A673 (cell line): Measurements from ENCODE around the gene PREX1. TPM values are rescaled to one million over a fixed set of nuclear protein-coding genes. Genes with fewer than 3 reads are reported as not detected.

ENCODE experiments used
- BruUV-seq: library from RNA; stranded (reverse); fragments of 400-500 nt; replicated peaks from 2 replicates; lab custom pipeline; 2021; lab: Mats Ljungman, UMichigan
- CTCF ChIA-PET: fragments of 300-600 bp; sonication (Branson Sonifier 250); formaldehyde crosslinking; loops from one replicate; lab custom pipeline; 2022; ENCODE audit warnings: antibody characterized with exemption; lab: Charles Lee
- POLR2A ChIA-PET: fragments of 300-600 bp; sonication (Branson Sonifier 250); formaldehyde crosslinking; loops from one replicate; lab custom pipeline; 2022; ENCODE audit warnings: antibody characterized with exemption; ENCODE audit not compliant: low non-redundant PET; lab: Charles Lee
- DNase-seq: peaks from one replicate; pipeline ENCODE4 v3.0.0-alpha.2; 2015; ENCODE audit warnings: low spot score
- H3K27ac ChIP-seq: fragments of 200-600 bp; sonication (generic); 2 replicates; pipeline ENCODE4 v1.5.1; 2016; ENCODE audit warnings: mixed run types, low read depth, mild to moderate bottlenecking, mixed read lengths, antibody characterized with exemption, low read length; ENCODE audit not compliant: poor library complexity, severe bottlenecking
- H3K27me3 ChIP-seq: fragments of 200-600 bp; sonication (generic); replicated peaks from 2 replicates; pipeline ENCODE4 v1.6.1; 2017; ENCODE audit warnings: mixed run types, low read depth, mild to moderate bottlenecking, mixed read lengths, antibody characterized with exemption, low read length; ENCODE audit not compliant: insufficient read depth, poor library complexity
- H3K36me3 ChIP-seq: fragments of 200-600 bp; sonication (generic); 2 replicates; pipeline ENCODE4 v1.6.1; 2016; ENCODE audit warnings: mixed run types, mild to moderate bottlenecking, mixed read lengths, antibody characterized with exemption, low read length; ENCODE audit not compliant: insufficient read depth, poor library complexity, severe bottlenecking
- H3K4me1 ChIP-seq: fragments of 200-600 bp; sonication (generic); 2 replicates; pipeline ENCODE4 v1.6.1; 2017; ENCODE audit warnings: mixed run types, mild to moderate bottlenecking, mixed read lengths, antibody characterized with exemption, low read length; ENCODE audit not compliant: insufficient read depth, poor library complexity, severe bottlenecking
- H3K4me3 ChIP-seq: fragments of 200-600 bp; sonication (generic); 2 replicates; pipeline ENCODE4 v1.5.1; 2016; ENCODE audit warnings: low read depth, mixed run types, mild to moderate bottlenecking, mixed read lengths, low read length; ENCODE audit not compliant: poor library complexity, severe bottlenecking
- H3K9me3 ChIP-seq: fragments of 200-600 bp; sonication (generic); 2 replicates; pipeline ENCODE4 v1.6.1; 2016; ENCODE audit warnings: mixed run types, low read depth, mild to moderate bottlenecking, mixed read lengths, antibody characterized with exemption, low read length; ENCODE audit not compliant: poor library complexity, severe bottlenecking
- EZH2 ChIP-seq: fragments of 200-600 bp; sonication (generic); IDR thresholded peaks from 2 replicates; pipeline ENCODE4 v1.6.1; 2017; ENCODE audit warnings: borderline replicate concordance, low read depth, mild to moderate bottlenecking, mixed read lengths, antibody characterized with exemption, low read length; ENCODE audit not compliant: poor library complexity, severe bottlenecking
- intact Hi-C: fragments of 100-400 bp; cut with micrococcal nuclease; formaldehyde crosslinking; loops from one replicate; pipeline ENCODE4 v1.10.0; 2022; ENCODE audit not compliant: unreplicated experiment
- total RNA-seq: library from RNA; stranded (reverse); gene quantifications from 2 replicates; pipeline ENCODE4 v1.2.3, GENCODE V29; 2021
- TF ChIP-seq, protein P1 (sequence below): fragments of 300-800, 200-600 bp; sonication (generic); conservative IDR thresholded peaks from 2 replicates; pipeline ENCODE4 v1.5.1; 2017; ENCODE audit warnings: low read depth, mild to moderate bottlenecking, antibody characterized with exemption, low read length, moderate library complexity, mixed read lengths

The PREX1 gene
- total RNA-seq, 1 experiment from 2014 or later = 145 TPM

DNA sequence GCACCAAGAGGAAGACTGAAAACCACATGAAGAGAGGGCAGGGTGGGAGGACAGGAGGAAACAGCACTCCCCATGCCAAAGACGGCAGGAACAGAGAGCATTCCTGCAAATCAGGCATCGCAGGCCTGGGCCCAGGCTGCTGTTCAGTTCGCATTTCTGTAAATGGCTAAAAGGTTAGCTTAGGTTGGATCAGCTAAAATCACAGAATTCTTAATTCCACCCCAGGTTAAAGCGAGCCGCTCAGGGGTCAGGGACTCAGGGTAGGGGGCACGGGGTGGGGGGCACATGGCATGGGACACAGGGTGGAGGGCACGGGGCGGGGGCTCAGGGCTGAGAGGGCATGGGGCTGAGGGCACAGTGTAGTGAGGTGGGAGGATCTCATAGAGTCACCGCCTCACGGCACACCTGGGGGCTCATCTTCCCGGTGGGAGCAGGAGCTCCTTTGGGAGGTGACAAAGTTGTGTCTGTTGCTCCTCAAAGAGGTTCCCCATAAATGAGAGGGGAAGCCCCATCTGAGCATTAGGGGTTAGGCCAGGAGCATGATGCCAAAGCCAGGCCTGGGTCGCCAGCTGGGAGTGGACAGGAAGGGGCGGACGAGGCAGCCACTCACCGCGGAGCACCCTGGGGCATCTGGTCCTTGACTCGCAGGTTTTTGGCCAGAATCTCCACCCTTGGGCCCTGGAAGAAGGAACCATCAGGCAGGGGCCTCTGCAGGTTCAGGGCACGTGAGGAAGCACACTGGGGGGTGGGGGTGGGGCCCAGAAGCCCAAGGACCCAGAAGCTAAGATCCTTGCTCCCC lies 200.7 kb downstream of the PREX1 start:
- ChIA-PET POLR2A (no interaction called here), CTCF (no interaction called here)
- no peaks in the 10 kb centered on the region for H3K27me3 ChIP-seq
- H3K36me3 ChIP-seq = peaks cover 88% of the 10 kb centered on the region
- no peak for TF ChIP-seq EZH2
- TF ChIP-seq, protein P1, sequence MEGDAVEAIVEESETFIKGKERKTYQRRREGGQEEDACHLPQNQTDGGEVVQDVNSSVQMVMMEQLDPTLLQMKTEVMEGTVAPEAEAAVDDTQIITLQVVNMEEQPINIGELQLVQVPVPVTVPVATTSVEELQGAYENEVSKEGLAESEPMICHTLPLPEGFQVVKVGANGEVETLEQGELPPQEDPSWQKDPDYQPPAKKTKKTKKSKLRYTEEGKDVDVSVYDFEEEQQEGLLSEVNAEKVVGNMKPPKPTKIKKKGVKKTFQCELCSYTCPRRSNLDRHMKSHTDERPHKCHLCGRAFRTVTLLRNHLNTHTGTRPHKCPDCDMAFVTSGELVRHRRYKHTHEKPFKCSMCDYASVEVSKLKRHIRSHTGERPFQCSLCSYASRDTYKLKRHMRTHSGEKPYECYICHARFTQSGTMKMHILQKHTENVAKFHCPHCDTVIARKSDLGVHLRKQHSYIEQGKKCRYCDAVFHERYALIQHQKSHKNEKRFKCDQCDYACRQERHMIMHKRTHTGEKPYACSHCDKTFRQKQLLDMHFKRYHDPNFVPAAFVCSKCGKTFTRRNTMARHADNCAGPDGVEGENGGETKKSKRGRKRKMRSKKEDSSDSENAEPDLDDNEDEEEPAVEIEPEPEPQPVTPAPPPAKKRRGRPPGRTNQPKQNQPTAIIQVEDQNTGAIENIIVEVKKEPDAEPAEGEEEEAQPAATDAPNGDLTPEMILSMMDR = no peak
- no peak overlapping the region for H3K4me3 ChIP-seq
- no peaks in the 10 kb centered on the region for H3K4me1 ChIP-seq
- DNase-seq = no peak
- H3K27ac ChIP-seq = no peak overlapping the region
- no peaks in the 10 kb centered on the region for H3K9me3 ChIP-seq
- no TSS peak for BruUV-seq
- intact Hi-C loops = no loop called here

DNA sequence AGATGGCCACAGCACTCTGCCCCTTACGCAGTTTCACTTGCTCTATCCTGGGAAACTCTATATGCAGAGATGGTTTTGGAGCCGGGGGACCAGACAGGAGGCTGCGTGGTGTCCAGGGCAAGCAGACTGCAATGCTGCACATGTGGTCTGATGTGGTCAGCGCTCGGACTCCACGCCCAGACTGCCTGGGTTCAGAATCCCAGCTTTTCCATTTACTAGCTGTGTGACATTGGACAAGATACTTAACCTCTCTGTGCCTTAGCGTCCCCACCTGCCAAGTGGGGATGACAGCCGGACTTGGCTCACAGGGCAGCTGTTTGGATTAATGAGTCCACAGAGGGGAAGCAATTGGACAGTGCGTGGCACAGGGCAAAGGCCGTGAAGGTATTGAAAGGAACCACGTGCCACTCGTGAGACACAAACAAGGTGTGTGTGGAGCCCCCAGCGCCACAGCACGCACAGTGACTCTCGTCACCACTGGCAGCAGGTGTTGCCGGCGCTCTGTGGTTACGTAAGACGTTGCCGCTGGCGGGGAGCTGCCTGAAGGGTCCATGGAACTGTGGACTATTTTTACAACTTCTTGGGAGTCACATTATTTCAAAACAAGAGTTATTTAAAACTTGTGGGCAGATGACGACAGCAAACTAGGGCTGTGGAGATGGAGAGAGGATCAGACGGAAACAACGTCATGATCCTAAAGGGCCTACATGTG lies 201.4 kb downstream of the PREX1 start:
- POLR2A ChIA-PET = no interaction called here
- H3K36me3 ChIP-seq = peaks cover 80% of the 10 kb centered on the region
- H3K27ac ChIP-seq = no peak overlapping the region
- DNase-seq = no peak
- intact Hi-C loops = no loop called here
- no peak overlapping the region for H3K4me3 ChIP-seq
- H3K9me3 ChIP-seq = no peaks in the 10 kb centered on the region
- TF ChIP-seq, protein P1 = no peak
- TF ChIP-seq EZH2 = no peak
- no peaks in the 10 kb centered on the region for H3K27me3 ChIP-seq
- BruUV-seq = no TSS peak
- no peaks in the 10 kb centered on the region for H3K4me1 ChIP-seq
- CTCF ChIA-PET = no interaction called here

DNA sequence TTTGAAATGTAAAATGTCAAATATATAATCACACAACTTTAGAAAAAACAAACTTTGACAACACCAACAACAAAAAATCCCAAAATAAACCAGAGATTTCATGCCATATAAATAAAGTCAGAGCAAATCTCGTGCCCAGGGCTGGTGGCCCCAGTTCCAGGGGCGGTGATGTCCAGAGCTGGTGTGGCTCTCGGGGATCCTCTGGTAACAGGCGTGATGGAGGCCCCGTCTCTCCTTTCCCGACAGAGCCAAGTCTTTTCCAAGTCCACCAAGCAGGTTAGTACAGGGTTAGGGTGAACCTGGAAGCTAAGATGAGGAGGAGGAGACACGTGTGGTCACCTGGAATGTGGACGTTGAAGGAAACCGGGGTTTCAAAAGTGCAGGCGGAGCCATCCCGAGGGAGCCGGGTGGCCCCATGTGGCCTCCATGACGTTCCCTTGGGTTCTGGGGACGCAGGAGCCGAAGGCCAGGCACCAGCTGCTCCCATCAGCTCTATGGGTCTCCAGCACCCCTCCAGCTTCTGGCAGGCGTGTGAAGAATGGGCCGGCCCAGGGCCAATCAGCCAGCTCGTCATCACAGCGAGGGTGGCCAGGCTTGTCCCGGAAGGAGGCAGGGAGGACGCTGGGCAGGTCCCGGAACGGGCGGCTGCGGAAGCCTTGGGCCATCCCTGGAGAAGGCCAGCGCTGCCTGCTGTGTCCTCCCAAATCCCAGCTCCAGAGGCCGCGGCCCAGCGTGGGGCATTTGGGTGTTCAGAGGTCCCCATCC lies 202.5 kb downstream of the PREX1 start:
- DNase-seq = no peak
- Histone ChIP-seq H3K36me3 (peaks cover 70% of the 10 kb centered on the region), H3K27ac (no peak overlapping the region), H3K4me3 (no peak overlapping the region), H3K27me3 (no peaks in the 10 kb centered on the region), H3K9me3 (no peaks in the 10 kb centered on the region), H3K4me1 (peaks cover 2% of the 10 kb centered on the region)
- CTCF ChIA-PET = no interaction called here
- TF ChIP-seq, protein P1 = no peak
- TF ChIP-seq EZH2 = no peak
- POLR2A ChIA-PET = no interaction called here
- intact Hi-C loops = no loop called here
- BruUV-seq = no TSS peak
